B cell (primary cell): ENCODE results near the gene XYLT1.

Experiments
- CTCF ChIP-seq: fragments of 200-600 bp; IDR thresholded peaks from one replicate; pipeline ENCODE4 v1.8.0; 2022; ENCODE audit warnings: antibody characterized with exemption, mild to moderate bottlenecking
- EZH2 ChIP-seq: IDR thresholded peaks from 2 replicates; pipeline ENCODE4 v1.6.1; 2012; ENCODE audit warnings: borderline replicate concordance, low read depth, mild to moderate bottlenecking, moderate library complexity, low read length; ENCODE audit not compliant: insufficient read depth, poor library complexity, severe bottlenecking

- TF ChIP-seq CTCF (no peak), EZH2 (no peak)
These were observed 164.0 kb downstream of the XYLT1 start for GRCh38 chr16:17306745-17307144.
